EH (cell line): Measurements from ENCODE around the gene FRMD8.

Source experiments
- DNase-seq: peaks from one replicate; pipeline ENCODE4 v3.0.0-alpha.2; 2015; ENCODE audit warnings: low read depth

The FRMD8 gene

DNA sequence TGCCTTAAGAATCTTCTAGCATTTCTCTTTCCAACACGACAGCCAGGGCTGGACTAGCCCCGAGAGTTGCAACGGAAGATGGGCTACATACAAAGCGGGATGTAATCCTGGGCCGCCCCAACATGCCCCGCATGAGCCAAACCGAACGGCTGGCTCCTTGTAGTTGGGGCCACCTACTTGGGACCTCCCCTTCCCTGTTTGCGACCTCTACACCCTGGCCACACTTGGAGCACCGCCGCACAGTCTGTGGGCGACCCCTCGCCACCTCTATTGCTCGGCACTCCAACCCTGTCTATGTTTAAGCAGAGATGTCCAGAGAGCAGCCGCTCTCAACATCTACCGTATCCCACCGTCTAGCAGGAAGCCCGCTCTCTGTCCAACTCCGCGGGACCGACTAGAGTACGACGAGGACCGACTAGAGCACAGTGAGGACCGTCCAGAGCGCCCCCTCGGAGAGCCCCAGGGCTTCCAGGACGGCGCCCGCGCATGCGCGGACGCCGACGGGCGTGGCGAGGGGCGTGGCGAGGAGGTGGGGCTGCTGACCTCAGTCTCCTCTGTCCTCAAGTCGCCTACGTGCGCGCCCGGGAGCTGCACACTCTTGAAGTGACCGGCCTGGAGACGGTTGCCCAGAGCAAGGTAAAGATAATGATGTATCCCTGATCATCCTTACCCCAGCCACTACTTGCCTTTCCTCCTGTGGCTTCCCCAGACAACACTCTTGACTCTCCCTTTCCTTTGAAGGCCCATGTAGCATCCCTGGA, 68.4 kb downstream of the FRMD8 start:
- DNase-seq = peak; percentile 89

DNA sequence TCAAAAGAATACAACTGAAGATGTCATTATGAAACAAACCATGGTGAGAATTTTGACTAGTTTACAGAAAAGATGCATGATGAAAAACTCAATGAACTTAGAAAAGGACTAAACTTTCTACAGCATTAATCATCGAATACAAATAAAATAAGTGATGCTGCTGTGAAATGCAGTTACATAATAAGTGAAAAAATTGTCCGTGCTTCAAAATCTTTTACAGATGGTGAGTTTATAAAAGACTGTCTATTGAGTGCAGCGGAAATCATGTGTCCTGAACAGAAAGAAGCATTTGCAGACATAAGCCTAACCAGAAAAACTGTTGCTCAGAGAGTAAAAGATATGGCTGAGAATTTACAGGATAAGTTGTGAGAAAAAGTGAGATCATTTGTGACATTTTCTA, 70.0 kb downstream of the FRMD8 start:
- DNase-seq = peak; percentile 73

DNA sequence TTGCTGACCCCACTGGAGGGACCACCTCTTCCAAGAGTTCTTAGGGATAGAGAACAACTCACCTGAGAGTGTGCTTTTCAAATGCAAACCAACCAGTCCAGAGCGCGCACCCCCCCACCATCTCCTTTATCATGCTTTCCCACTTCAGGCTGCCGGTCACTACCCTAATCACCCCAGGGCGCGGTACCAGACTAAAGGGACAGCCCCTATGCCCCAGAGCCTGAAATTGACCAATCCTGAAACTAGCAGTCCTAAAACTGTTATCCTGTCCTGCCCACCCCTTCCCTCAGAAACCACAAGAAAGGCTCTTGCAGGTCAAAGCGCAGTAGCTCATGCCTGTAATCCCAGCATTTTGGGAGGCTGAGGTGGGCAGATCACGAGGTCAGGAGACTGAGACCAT, 73.1 kb downstream of the FRMD8 start:
- no peak for DNase-seq
